Thymus (tissue), 11 donors: Measurements from ENCODE around the gene EARS2. TPM values are rescaled to one million over a fixed set of nuclear protein-coding genes. Genes with fewer than 3 reads are reported as not detected.

Experiments used
- DNase-seq, 9 donors: peaks; one replicate each; pipeline ENCODE4 v3.0.0-alpha.2; 2013; ENCODE audit warnings: low spot score in 9 of 9, low read depth in 6 of 9, missing footprints in 1 of 9
- H3K27ac ChIP-seq, 2 donors: one replicate each; pipeline ENCODE4 v1.5.1; 2013; ENCODE audit warnings: control low read depth in 1 of 2, low read depth in 1 of 2, low read length in 1 of 2, mild to moderate bottlenecking in 1 of 2, moderate library complexity in 1 of 2
- H3K27me3 ChIP-seq, 2 donors: one replicate each; pipeline ENCODE4 v1.5.1; 2013; ENCODE audit warnings: low read length in 1 of 2; ENCODE audit not compliant: control insufficient read depth in 2 of 2, insufficient read depth in 1 of 2
- H3K36me3 ChIP-seq, 2 donors: one replicate each; pipeline ENCODE4 v1.5.1; 2013; ENCODE audit warnings: low read length in 1 of 2, mild to moderate bottlenecking in 1 of 2, moderate library complexity in 1 of 2; ENCODE audit not compliant: control insufficient read depth in 2 of 2, insufficient read depth in 2 of 2
- H3K4me1 ChIP-seq, 2 donors: one replicate each; pipeline ENCODE4 v1.5.1; 2013; ENCODE audit warnings: low read length in 2 of 2; ENCODE audit not compliant: control insufficient read depth in 2 of 2, insufficient read depth in 2 of 2
- H3K4me3 ChIP-seq, 2 donors: one replicate each; pipeline ENCODE4 v1.5.1; 2013; ENCODE audit warnings: low read length in 2 of 2, control low read depth in 1 of 2, mild to moderate bottlenecking in 1 of 2
- H3K9me3 ChIP-seq, 2 donors: one replicate each; pipeline ENCODE4 v1.5.1; 2013; ENCODE audit warnings: low read length in 1 of 2, mild to moderate bottlenecking in 1 of 2; ENCODE audit not compliant: control insufficient read depth in 2 of 2, insufficient read depth in 1 of 2
- WGBS: extraction: QIAGEN DNeasy Blood & Tissue Kit; methylation state at CpG from one replicate; pipeline ENCODE4 v1.1.7; 2013; 5-methylcytosine and 5-hydroxymethylcytosine counted together
- polyA plus RNA-seq: library from polyadenylated mRNA; stranded (reverse); fragments of 200-250 nt; gene quantifications from one replicate; pipeline ENCODE4 v1.2.3, GENCODE V29; 2013
- total RNA-seq: library from RNA; stranded (reverse); fragments of 120-200 nt; gene quantifications from one replicate; pipeline ENCODE4 v1.2.4, GENCODE V29; 2013
- donor health status: healthy.

EARS2 gene
- total and polyA plus RNA-seq, 2 donors = 11.5 to 20.5 TPM

- Histone ChIP-seq H3K4me3 (no peak overlapping the region), H3K27me3 (no peaks in the 10 kb centered on the region), H3K4me1 (peaks cover 3 to 8% of the 10 kb centered on the region in 2 donors), H3K36me3 (peaks cover 4 to 6% of the 10 kb centered on the region in 2 donors), H3K27ac (no peak overlapping the region), H3K9me3 (no peaks in the 10 kb centered on the region)
- no peak for DNase-seq
- 97% methylated on average over 20 of the region's 20 CpGs for WGBS
Measured at GRCh38 chr16:23500212-23500861, 56.8 kb downstream of the EARS2 start.

- Histone ChIP-seq H3K27me3 (no peaks in the 10 kb centered on the region), H3K9me3 (no peaks in the 10 kb centered on the region), H3K4me3 (no peak overlapping the region), H3K36me3 (peaks cover 5 to 9% of the 10 kb centered on the region in 2 donors), H3K27ac (peak overlapping the region in 1 of 2 donors; percentile 60), H3K4me1 (peaks cover 3 to 5% of the 10 kb centered on the region in 2 donors)
- no peak for DNase-seq
- 93% methylated on average over 7 of the region's 7 CpGs for WGBS
Measured at GRCh38 chr16:23499801-23500200, 57.3 kb downstream of the EARS2 start.

GRCh38 chr16:23498863-23499262 is 58.3 kb downstream of the EARS2 start:
- peaks cover 14 to 18% of the 10 kb centered on the region in 2 donors for H3K36me3 ChIP-seq

GRCh38 chr16:23497543-23497868 is 59.6 kb downstream of the EARS2 start:
- Histone ChIP-seq H3K4me3 (no peak overlapping the region), H3K27ac (peak overlapping the region in 1 of 2 donors; percentile 4), H3K4me1 (peaks cover 0 to 7% of the 10 kb centered on the region in 2 donors), H3K9me3 (no peaks in the 10 kb centered on the region), H3K27me3 (no peaks in the 10 kb centered on the region), H3K36me3 (peaks cover 28 to 32% of the 10 kb centered on the region in 2 donors)
- no peak for DNase-seq
- 98% methylated on average over 6 of the region's 6 CpGs for WGBS

More at GRCh38 chr16:23498863-23499262, 58.3 kb downstream of the EARS2 start:
- Histone ChIP-seq H3K4me1 (peaks cover 0 to 5% of the 10 kb centered on the region in 2 donors), H3K9me3 (no peaks in the 10 kb centered on the region), H3K4me3 (no peak overlapping the region), H3K27ac (peak overlapping the region in 1 of 2 donors; percentile 19), H3K27me3 (no peaks in the 10 kb centered on the region)
- WGBS = 98% methylated on average over 11 of the region's 11 CpGs
- no peak for DNase-seq

GRCh38 chr16:23496821-23497542 is 60.2 kb downstream of the EARS2 start:
- H3K4me1 ChIP-seq = peaks cover 0 to 6% of the 10 kb centered on the region in 2 donors
- no peak for DNase-seq
- H3K27me3 ChIP-seq = no peaks in the 10 kb centered on the region
- WGBS = 81% methylated on average over 12 of the region's 12 CpGs
- no peaks in the 10 kb centered on the region for H3K9me3 ChIP-seq
- H3K27ac ChIP-seq = peak overlapping the region in 1 of 2 donors; percentile 31
- peaks cover 33 to 37% of the 10 kb centered on the region in 2 donors for H3K36me3 ChIP-seq
- no peak overlapping the region for H3K4me3 ChIP-seq

GRCh38 chr16:23495671-23496070 is 61.5 kb downstream of the EARS2 start:
- no peak for DNase-seq
- 98% methylated on average over 4 of the region's 4 CpGs for WGBS
- no peaks in the 10 kb centered on the region for H3K27me3 ChIP-seq
- H3K36me3 ChIP-seq = peaks cover 41 to 49% of the 10 kb centered on the region in 2 donors
- H3K9me3 ChIP-seq = no peaks in the 10 kb centered on the region
- H3K4me1 ChIP-seq = peaks cover 0 to 6% of the 10 kb centered on the region in 2 donors
- H3K27ac ChIP-seq = no peak overlapping the region
- H3K4me3 ChIP-seq = no peak overlapping the region

GRCh38 chr16:23494188-23494587 is 63.0 kb downstream of the EARS2 start:
- Histone ChIP-seq H3K4me3 (no peak overlapping the region), H3K36me3 (peaks cover 53 to 58% of the 10 kb centered on the region in 2 donors), H3K27ac (peak overlapping the region in 1 of 2 donors; percentile 74), H3K27me3 (no peaks in the 10 kb centered on the region), H3K9me3 (no peaks in the 10 kb centered on the region), H3K4me1 (peaks cover 0 to 4% of the 10 kb centered on the region in 2 donors)
- DNase-seq = no peak
- WGBS = 95% methylated on average over 11 of the region's 11 CpGs

GRCh38 chr16:23491490-23492391 is 65.4 kb downstream of the EARS2 start:
- Histone ChIP-seq H3K27me3 (no peaks in the 10 kb centered on the region), H3K9me3 (no peaks in the 10 kb centered on the region), H3K36me3 (peaks cover 75 to 76% of the 10 kb centered on the region in 2 donors), H3K4me3 (no peak overlapping the region), H3K4me1 (peaks cover 0 to 4% of the 10 kb centered on the region in 2 donors), H3K27ac (peak overlapping the region; percentile 23 to 64)
- no peak for DNase-seq
- whole genome bisulfite sequencing = 94% methylated on average over 14 of the region's 14 CpGs
